VCaP (cell line): ENCODE data around the gene SLCO3A1.

Experiments
- H3K27ac ChIP-seq: fragments of 450-650 bp; 2 replicates; pipeline ENCODE4 v1.5.1; 2017
- TF ChIP-seq, protein P1 (sequence below): fragments of 450-650 bp; conservative IDR thresholded peaks from 2 replicates; pipeline ENCODE4 v1.5.1; 2017; ENCODE audit warnings: mild to moderate bottlenecking, moderate library complexity

The SLCO3A1 gene

DNA sequence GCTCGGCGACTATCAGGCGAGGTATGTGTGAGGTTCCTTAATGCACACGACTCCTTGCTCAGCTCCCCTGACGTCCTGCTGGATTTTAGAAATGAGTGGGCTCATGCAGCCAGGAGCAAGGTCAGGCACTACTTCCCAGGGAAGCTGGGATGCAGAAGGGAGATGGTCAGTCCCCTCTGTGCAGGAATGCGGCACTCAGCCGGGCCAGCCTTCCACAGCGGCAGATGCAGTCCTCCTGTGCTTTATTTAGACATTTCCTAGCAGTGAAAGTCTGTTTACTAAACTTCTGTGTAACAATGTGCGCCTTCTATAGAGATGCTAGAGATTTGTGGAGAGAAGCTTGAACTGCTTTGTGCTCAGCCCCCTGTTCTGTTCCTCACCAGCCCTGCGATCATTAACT lies 252.1 kb downstream of the SLCO3A1 start:
- TF ChIP-seq, protein P1, sequence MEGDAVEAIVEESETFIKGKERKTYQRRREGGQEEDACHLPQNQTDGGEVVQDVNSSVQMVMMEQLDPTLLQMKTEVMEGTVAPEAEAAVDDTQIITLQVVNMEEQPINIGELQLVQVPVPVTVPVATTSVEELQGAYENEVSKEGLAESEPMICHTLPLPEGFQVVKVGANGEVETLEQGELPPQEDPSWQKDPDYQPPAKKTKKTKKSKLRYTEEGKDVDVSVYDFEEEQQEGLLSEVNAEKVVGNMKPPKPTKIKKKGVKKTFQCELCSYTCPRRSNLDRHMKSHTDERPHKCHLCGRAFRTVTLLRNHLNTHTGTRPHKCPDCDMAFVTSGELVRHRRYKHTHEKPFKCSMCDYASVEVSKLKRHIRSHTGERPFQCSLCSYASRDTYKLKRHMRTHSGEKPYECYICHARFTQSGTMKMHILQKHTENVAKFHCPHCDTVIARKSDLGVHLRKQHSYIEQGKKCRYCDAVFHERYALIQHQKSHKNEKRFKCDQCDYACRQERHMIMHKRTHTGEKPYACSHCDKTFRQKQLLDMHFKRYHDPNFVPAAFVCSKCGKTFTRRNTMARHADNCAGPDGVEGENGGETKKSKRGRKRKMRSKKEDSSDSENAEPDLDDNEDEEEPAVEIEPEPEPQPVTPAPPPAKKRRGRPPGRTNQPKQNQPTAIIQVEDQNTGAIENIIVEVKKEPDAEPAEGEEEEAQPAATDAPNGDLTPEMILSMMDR, result no peak
- no peak overlapping the region for H3K27ac ChIP-seq

- TF ChIP-seq, protein P1, result no peak
- H3K27ac ChIP-seq, result no peak overlapping the region
Measured at GRCh38 chr15:92107510-92107909, 254.0 kb downstream of the SLCO3A1 start.

DNA sequence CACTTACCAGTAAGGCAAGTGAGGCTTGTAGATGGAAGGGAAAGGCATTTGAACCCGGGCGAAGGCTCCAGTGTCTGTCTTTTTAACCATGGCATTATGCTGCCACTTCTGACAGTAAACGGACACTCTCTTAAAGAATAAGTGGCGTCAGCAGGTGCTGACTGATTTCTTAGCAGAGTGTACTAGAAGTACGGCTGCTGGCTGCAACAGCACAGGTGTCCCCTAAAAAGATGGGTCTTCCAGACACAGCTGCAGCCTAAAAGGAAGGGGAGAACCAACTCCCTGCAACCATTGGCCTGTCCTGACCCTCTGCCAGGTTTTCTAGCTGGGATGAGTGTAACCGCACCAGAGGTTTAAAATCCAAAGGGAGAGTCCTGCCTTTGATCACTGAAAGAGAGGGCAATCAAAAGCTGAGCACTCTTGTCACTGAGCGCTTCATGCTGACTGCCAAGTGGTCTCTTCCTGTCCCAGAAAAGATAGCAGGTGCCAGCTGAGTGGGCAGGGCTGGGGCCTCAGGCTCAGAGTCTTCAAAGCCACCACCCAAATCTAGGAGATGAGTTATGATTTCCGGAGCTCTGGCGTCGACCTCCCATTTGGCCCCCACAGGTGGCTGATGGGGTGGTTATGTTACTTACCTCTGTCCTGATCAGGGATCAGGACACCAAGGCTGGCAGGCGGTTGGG lies 255.8 kb downstream of the SLCO3A1 start:
- no peak overlapping the region for H3K27ac ChIP-seq
- TF ChIP-seq, protein P1, result no peak

DNA sequence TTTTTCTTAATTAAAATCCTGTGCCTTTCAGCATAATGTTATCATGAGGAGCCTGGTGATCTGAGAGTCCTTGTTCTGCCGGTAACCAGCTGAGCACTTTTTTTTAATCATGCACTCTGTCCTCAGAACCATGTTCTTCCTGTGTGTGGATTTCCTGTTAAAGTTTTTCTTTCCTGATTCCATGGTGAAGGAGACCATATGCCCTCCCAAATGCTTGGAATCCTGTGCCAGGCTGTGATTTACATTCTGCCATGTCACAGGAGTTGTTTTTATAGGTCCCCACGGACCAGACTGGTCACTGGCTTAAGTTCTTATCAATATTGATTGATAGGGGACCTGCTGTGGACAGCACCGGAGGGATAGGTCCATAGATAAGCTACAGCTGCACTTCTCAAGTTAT lies 257.8 kb downstream of the SLCO3A1 start:
- TF ChIP-seq, protein P1, result no peak
- H3K27ac ChIP-seq, result no peak overlapping the region

DNA sequence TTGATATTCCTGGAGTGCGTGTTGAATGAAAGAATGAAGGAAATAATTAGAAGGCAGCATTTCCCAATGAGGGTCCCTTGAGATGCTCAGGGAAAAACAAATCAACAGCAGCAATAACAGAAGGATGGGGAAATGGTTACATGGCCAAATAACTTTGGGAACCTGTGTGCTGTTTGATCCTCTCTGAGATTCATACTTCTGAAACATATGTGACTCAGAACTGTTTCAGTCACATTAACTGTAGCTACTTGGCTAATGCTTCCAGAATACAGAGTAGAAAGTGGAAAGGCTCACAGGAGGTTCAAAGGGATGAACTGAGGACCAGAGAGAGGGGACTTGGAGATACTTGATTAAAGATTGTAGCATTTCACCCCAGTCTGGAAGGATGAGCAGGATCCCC lies 258.2 kb downstream of the SLCO3A1 start:
- TF ChIP-seq, protein P1, result no peak
- H3K27ac ChIP-seq, result no peak overlapping the region

DNA sequence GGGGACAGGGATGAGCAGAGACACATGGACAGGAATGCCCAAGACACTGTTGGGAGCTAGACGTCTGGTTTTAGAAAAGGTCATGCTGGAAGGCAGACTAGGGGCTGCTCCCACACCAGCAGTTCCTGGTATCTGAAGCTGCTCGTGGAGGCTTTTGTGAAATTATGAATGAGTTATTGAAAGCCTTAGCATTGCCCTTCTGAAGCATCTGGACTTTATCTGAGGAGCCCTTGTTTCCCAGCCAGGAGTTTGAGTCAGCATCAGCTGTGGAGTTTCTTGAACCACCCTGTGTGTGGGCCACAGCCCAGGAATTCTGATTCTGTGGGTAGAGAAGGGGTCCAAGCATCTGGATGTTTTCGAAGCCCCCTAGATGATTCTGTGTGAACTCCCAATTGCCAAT lies 258.7 kb downstream of the SLCO3A1 start:
- H3K27ac ChIP-seq, result no peak overlapping the region
- TF ChIP-seq, protein P1, result no peak

DNA sequence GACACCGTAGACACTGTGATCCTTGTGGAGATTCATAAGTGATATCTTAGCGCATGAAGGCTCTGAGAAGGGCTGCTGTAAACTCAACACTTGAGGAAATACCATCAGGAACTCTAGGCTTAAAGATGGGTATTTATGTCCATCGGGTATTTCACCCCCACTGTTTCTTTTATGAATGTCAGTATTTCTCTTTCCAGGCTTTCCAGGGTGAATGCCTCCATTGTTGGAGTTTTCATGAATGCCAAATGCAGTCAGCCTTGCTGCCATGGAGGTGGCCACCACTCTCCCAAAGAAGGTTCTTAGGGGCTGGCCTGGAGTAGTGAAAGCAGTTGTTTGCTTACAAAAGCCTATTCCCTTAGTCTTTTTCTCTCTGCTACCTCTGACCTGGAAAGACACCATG lies 259.2 kb downstream of the SLCO3A1 start:
- TF ChIP-seq, protein P1, result no peak
- no peak overlapping the region for H3K27ac ChIP-seq
